ENCODE data around the gene MRGPRG.

DNA sequence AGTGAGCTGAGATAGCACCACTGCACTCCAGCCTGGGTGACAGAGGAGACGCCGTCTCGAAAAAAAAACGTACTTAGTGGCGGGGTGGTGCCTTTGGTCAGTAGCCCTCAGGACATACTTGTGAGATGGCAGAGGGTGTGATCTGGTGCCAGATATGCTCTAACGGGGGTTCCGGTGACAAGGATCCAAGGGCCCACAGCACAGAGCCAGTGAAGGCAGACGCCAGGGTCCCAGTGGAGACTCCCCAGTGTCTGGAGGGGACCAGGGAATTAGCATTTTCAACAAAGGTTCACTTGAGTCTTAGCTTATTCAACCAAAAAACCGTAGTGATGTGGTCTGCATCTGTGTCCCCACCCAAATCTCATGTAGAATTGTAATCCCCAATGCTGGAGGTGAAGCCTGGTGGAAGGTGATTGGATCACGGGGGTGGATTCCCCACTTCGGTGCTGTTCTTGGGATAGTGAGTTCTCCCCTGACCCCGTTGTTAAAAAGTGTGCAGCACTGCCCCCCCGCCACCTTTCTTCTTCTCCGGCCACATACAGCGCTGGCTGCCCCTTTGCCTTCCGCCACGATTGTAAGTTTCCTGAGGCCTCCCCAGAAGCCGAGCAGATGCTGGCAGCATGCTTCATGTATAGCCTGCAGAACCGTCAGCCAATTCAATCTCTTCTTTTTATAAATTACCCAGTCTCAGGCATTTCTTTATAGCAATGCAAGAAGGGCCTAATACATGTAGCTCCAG lies 26.9 kb downstream of the MRGPRG start:
- TF ChIP-seq, protein P1, sequence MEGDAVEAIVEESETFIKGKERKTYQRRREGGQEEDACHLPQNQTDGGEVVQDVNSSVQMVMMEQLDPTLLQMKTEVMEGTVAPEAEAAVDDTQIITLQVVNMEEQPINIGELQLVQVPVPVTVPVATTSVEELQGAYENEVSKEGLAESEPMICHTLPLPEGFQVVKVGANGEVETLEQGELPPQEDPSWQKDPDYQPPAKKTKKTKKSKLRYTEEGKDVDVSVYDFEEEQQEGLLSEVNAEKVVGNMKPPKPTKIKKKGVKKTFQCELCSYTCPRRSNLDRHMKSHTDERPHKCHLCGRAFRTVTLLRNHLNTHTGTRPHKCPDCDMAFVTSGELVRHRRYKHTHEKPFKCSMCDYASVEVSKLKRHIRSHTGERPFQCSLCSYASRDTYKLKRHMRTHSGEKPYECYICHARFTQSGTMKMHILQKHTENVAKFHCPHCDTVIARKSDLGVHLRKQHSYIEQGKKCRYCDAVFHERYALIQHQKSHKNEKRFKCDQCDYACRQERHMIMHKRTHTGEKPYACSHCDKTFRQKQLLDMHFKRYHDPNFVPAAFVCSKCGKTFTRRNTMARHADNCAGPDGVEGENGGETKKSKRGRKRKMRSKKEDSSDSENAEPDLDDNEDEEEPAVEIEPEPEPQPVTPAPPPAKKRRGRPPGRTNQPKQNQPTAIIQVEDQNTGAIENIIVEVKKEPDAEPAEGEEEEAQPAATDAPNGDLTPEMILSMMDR (IDR thresholded peaks at IDR 0.05): no peak
- TF ChIP-seq ZFX (IDR thresholded peaks at IDR 0.05; ENCODE audit: borderline replicate concordance): no peak
